T-helper 1 cell (primary cell): ENCODE measurements around the gene CDH26.

ENCODE experiments used
- DNase-seq, 5 donors: peaks; one replicate each; pipeline ENCODE4 v3.0.0-alpha.2; 2012 to 2020

The CDH26 gene

DNA sequence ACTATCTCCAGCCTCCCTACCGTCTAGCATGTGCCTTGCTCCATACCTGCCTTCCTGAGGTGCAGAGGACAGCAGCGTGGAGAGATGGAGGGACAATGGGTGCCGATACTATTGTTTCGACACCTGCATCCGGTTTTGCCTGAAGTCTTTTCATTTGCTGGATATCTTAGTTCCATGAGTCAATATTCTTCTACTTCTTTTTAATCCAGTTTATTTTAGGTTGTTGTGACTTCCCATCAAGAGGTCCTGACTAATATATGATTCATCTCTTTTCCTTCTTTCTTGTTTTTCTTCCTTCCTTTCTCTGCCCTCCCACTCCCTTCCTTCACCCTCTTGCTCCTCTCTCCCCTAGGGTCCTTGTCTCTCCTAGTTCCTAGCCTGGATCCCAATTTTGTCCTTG is 91.4 kb downstream of the CDH26 start:
- DNase-seq, result no peak

DNA sequence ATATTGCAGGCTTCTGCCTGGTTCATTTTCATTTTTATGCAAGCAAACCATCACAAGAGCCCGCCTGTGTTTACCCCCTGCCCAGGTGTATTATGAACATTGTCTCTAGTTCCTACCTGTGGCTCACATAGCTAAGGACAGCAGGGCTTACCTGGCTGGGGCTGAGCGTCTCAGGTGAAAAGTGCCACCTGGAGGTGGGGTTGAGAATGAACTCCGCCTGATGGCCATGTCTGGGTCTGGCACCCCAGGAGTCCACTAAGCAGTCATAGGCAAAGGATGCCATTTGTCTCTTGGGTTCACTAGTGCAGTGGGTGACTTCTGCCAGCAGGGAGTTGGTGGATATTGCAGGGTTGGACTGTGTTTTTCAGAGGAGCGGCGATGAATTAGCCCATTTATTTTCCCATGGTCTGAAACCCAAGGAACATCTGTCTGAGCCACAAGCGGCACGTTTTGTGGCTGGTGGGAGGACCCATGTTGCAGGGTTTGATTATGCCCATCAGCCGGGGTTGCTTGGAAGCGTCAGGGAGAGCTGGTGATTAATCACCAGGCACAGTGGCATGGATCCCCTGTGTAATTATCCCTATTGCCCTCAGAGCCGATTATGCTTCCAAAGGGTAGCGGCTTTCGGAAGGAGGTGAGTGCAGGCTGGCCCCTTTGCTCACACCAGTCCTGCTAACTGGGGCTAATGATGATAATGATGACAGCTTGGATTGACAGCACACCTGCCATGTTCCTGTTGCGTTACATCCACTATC is 92.1 kb downstream of the CDH26 start:
- DNase-seq, result no peak

DNA sequence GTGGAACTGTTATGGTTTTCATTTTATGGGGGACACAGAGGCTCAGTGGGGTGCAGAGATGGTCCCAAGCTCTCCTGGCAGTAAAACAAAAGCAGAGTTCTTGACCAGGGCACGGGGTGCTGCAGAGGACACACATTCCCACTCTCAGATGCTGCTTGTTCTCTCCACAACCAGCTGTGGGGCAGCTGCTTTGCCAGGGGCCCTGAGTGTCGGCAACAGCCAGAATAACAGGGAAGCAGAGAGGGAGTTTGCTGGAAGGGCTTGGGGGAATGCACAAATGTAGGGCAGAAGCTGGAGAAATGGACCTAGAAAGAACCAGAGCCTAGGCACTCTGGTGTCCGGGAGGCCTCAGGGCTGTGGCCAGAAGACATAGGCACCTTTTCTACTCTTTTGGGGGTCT is 93.7 kb downstream of the CDH26 start:
- no peak for DNase-seq

DNA sequence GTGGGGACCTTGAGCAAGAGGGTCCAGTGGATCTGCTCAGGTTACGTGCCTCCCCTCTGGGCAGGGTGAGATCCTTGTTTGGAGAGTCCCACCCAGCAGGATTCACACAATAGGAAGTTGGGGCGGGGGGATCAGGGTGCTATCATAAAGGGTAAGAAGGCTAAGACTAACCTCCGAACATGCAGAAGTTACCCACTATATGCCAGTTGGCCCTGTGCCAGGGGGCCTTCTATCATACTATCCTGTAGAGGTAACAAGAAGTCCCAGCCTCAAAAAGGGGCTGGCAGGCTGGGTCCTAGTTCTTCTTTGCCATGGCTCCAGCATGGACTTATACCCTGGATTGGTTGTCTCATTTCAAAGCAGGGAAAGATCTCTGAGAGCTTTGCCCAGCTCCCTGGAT is 94.1 kb downstream of the CDH26 start:
- DNase-seq, result no peak

DNA sequence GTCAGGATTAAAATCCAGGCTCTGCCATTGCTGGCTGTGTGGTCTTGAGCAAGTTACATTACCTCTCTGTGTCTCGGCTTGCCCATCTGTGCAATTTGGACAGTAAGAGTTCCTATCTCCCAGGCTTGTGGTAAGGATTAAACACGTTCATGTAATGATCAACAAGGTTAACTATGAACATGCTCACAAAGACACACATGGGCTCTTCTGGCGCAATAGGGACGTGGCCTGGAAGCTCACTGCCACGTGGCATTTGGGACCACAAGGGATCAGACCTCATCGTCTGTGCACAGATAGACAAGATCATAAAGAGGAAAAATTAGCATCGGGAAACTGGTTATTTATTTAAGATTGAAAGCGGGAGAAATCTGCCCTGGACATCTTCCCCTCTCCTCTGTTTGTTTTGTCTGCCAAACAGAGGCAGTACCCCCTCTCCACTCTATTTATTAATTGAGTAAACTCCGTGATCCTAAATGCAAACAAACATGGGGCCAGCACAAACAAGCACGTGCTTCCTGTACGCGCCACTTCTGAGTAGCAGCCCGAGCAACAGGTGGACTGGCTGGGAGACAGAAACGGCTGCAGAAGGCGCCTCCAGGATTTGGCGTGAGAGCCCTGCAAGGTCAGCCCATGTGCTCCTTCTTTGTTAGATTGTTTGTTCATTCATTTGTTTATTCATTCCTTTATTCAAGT is 95.0 kb downstream of the CDH26 start:
- no peak for DNase-seq

DNA sequence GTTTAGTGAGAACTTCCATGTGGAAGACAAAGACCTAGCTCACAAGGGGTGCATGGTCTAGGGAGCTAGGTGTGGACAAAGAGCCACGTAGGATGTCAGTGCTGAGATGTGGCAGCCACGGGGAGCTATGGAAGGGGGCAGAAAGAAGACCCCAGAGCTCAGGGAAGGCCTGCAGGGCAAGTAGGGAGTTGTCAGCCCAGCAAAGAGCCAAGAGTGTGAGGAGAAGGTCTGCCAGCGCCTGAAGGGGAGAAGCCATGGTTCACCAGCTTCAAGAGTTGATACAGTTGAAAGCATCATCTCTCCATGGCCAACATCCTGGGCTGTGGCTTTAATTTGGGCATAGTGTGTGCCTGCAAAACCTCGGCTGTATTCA is 95.6 kb downstream of the CDH26 start:
- no peak for DNase-seq

DNA sequence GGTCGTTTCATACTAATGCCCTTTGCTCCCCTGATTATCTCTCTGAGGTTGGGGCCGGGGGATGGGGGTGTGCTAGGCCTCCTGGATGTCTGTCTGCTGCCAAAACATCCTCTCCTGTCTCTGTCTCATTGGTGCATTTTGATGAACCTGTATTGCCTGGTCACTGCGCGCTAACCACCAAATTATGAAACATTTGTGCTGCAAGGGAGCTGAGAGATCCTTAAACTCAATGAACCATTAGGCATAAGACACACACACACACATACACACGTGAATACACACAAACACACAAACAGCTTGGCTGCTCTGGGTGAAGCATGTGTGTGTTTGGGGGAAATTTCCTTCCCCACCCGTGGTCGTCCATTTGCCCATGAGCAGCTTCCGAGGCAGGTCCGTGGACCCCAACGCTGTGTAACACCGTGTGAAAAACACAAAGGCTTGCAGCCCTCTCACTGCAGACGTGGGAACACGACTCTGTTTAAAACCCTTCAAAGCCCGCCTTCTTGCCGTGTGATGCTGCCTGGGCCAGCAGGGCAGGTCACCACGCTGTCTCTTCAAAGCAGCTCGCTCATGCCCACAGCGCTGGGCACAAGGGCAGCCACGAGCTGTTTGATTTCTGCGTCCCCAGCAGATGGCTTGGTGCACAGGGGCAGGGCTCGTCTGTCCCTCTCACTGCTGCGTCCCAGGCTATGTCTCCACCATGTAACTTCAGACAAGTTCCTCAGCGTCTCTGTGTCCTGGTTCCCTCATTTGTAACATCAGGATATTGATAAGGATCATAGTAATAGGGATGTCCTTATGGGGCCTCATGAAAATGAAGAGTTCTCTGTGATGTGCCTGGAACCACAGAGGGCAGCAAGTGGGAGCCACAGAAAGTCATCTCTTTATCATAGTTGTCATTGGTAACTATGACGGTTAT is 96.8 kb downstream of the CDH26 start:
- no peak for DNase-seq

DNA sequence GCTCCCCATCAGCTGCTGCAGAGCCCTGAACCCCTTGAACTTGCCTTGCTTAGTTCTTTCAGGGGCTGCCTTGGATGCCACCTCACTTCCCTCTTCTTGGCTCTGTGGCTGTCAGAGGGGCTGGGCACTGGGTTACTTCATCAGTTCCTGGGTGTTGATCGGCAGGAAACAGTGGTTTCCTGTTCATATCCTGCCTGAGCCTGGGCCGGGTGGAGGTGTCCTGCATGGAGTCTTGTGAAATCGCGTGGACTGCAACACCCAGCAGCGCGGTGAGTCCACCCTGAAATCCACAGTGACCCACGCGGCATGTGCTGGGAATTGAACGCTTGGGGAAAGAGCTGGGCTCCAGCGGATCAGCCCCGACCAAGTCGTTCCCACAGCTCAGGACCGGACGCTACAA is 97.5 kb downstream of the CDH26 start:
- peak in 4 of 5 donors; percentile 8 to 86 (median 22) for DNase-seq

DNA sequence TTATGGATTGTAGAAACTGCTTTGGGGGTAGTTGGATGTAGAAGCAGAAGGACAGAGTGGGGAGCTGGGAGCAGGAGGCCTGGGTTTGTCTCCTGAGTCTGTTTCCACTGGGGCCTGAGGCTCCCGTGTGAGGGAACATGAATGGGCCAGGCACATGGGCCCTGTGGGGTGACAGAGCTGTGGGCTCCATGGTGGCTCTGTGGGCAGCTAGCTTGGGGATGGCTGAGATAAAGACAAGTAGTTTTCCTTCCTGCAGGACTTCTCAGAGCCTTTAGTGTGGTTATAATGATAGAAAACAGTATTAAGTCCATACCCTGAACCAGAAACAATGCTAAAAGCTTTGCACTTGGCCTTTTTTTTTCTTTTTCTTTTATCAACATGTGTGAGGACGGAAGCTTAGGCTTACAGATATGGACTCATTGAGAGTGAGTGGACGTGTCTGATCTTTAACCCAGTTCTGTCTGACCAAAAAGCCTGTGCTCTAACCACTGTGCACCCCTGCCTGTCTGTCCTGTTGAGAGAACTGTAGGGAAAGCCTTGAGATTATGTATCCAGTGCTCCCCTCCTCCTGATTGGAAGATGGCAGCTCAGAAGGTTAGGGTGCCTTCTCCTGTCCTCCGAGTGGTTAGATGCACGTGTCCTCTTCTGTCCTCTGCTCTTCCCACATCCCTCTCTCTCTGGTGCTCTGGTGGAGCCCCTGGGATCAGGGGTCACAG is 98.3 kb downstream of the CDH26 start:
- peak in 1 of 5 donors; percentile 27 for DNase-seq

DNA sequence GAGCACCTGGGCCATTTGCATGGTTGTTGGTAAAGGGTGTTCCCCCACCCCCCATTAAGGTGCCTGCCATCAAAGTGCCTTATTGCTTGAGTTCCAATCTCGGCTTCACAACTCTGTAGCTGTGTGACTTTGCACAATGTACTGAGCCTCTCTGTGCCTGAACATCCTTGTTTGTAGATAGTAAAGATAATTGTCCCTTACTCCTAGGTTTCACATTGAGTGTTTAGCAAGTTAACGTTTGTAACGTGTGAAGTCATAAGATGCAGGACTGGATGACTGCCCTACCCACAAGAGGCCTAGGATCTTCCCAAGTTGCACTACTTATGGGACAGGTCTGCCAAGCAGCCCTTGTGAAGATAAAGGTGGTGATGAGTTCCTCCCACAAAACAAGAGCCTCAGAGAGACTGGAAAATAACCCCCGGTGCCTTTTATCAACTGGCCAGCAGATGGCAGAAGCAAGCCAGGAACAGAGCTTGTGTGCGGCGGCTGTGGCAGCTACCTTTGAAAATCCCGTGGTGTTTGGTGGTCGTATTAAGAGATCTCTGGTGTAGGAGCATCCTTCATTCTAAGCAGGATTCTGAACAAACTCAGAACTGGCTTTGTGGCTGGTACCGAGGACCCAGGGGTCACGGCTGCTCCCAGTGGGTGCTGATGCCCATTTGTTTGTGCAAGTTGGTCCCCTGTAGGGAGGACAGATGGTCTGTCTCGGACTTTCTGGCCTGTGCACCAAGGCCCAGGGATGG is 99.1 kb downstream of the CDH26 start:
- DNase-seq, result peak; percentile 28 to 82 (median 44)

DNA sequence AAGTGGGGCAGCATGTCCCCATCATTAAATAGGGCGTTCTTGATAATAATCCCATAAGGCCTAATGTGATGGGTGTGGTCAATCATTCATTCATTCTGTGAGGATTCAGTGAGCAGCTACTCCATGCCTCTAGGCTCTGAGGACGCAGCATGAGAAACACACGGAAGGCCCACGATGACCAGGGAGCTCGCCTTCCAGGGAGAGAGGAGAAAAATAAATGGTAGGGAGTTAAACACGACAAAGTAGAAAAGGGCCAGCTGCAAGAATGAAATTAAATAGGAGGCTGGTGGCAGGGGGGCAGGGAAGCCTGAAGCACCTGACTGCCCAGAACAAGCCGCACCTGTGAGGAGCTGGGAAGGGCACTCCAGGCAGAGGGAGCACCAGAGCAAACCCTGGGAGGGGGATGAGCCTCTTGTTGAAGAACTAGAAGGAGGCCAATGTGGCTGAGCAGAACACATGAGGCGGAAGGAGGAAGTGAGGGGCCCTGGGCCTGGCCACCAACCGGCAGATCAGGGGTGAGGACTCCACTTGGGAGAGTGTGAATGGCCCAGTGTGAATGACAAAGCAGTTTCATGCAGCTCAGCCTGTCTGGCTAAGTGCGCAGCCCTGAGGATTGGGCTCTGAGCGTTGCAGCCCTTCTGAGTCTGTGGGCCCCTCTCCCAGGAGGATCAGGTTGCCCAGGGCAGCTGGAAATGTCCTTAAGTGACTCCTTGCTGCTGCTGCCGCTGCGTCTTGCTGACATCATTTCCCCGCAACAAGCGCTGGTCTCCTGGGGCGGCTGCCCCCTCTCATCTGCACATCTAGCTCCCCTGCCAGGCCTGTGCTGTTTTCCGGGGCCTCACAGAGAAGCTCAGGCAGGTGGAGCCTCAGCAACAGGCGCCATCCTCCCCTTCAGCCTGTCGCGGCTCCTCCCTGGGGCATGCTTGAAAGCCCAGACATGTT is 99.9 kb downstream of the CDH26 start:
- DNase-seq, result peak in 1 of 5 donors; percentile 66

DNA sequence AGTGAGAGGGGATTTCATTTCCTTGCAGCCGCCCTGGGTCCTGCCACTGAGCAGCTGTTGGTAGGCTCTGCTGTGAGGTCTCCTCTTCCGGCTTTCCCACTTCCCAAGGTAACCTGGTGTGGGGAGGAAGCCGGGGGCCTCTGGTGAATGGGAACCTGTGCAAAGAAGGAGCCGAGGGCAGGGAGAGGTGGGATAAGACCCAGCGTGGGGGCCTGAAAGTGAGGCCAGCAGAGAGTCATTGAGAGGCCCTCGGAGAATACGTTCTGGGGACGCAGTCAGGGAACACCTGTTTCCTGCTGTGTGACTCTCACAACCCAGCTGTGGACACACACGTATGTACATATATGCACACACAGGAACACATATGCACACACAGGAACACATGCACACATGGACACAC is 100.7 kb downstream of the CDH26 start:
- no peak for DNase-seq

DNA sequence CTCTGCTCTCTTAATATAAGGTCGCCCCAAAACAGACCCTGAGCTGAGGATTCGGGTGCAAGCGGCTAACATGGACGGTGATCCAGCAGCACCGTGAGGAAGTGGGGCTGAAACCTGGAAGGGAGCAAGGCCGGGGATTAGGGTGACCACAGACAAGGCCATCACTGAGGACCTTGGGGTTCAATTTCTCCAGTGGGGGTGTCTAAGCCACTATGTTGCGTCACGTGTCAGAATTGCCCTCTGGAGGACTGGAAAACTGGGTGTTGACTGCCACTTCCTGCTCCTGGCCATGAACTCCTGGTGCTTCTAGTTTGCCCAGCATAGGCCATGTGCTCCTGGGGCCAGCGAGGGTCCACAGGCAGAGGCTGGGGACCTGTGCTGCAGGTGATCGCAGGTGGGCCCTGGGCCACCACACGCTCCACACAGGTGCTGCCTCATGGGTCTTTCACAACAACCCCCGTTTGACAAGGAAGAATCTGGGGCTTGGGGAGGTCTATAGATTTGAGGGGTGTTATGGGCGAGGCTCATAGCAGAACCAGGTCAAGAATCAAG is 101.9 kb downstream of the CDH26 start:
- no peak for DNase-seq

DNA sequence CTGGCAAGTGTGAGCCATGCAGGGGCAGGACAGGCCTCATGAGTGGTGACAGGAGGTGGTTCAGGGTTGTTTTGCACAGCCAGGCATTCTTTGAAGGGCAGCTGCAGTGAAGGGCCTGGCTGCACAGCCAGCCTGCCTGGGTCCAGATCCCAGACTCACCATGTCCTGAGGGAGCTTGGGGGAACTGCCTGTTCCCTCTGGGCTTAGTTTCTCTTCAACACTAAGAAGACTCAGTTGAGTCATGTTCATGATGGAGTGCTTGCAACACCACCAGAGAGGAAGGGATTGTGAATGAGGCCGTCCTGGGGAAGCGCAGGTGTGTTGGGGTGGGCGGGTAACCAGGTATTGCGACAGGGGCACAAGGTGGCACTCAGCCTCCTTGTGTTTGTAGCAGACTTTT is 102.4 kb downstream of the CDH26 start:
- no peak for DNase-seq

DNA sequence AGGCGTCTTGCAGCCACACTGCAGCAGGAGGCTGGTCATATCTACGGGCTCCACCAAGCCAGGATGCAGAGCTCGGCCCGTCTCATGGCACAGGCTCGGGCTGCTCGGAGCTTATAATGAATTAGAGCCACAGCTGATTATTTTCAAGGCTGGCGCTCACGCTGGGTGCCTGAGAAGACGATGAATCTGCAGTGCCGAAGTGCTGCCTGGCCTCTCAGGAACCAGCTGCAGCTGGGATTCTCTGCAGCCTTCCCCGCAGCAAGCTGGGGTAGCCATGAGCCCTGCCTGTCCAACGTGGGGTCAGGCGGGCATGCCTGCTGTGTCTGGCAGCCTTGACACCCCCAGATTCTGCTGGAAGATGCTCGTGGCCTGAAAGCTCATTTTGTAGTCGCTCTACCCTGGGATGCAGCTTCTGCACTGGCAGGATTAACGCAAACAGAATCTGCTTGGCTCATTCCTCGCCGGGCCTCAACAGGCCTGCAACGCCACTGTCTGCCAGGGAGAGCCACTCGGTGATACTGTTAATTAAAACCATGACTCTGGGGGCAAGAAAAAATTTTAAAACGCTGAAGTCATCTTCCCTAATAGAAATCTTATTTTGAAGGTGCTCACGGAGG is 104.3 kb downstream of the CDH26 start:
- DNase-seq, result no peak

DNA sequence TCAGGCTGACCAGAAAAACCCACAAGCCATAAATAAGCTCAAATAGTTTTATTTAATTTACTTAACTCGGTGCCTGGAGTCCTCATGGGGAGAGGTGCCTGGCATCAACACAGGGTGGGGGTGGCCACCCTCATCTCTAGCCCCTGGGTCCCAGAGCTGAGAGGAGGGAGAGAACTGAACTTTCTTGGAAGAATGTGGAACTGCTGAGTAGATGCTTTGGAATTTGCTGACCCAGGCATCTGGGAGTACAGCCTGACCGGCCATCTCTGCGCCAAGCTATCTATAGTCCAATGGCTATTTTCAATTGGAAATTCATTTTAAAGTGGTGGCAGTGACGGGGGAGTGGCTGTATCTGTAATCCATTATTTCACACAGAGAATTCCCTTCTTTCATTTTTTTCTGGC is 104.8 kb downstream of the CDH26 start:
- no peak for DNase-seq

DNA sequence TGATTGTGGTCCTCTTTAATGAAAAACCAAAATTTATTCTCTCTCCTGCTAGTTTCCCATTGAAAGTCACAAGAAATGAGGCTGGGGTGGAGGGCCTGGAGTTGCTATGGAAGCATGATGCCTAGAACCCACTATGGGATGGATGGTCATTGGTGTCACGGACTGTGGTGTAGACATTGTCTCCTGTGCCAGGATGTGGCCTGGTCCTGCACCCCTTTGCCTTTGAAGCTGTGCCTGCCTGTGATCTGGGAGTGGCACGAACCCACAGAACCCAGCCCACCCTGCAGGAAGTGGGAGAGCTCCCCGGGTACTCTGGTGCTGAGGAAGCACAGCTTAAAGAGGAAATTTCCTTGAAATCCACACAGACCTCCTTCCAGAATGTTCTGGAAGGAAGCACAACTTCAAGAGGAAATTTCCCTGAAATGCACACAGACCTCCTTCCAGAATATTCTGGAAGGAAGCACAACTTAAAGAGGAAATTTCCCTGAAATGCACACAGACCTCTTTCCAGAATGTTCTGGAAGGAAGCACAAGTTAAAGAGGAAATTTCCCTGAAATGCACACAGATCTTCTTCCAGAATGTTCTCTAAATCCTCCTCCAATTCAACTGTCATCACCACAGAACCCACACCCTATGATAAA is 105.6 kb downstream of the CDH26 start:
- DNase-seq, result no peak
